SH-SY5Y (cell line): ENCODE data around the gene ZEB1.

Experiments
- GATA2 ChIP-seq: IDR thresholded peaks from 2 replicates; pipeline ENCODE4 v1.6.1; 2011; ENCODE audit warnings: mild to moderate bottlenecking, low read depth, low read length
- GATA3 ChIP-seq: IDR thresholded peaks from 2 replicates; pipeline ENCODE4 v1.6.1; 2011; ENCODE audit warnings: low read depth, mild to moderate bottlenecking, low read length, moderate library complexity

DNA sequence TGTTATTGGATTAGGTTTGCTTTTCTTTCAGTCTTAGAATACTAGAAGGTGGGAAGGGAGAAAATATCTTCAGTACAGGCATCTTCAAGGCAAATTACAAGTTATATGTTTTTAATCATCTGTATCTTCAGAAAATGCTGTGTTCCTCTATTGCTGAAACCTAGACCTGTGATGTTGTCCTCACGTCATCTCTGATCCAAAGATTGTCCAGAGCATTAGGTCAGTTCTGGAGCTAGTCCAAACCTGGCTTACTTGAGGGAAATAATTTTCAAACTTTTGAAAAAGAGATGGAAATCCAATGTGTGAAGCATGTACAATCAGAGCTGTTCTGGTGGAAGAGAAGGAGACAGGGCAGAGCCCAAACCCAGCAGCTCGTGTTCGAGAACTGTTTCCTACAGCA, 217.3 kb downstream of the ZEB1 start:
- TF ChIP-seq GATA3: no peak
- TF ChIP-seq GATA2: no peak
